NCI-H774 (cell line): ENCODE data around the gene SASH1.

ENCODE experiments used
- DNase-seq: peaks from one replicate; lab custom pipeline; 2025; lab: John Stamatoyannopoulos, UW

SASH1 gene

DNA sequence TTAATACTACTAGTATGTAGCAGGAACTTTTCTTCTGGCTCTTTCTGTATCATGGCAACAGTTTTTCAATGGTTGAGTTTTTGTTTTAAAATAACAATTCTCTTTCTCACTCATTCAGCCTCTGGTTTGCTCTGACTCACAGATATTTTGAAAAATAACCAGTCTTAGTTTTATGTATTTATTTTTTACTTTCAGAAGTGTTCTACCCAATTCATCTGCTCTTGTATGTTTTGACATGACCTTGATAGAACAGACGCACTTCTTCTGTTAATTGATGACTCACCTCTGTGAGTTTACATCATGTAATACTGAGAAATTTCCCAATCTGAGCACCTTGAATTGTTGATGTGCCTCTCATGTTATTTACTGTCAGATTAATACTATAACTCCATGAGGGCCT, 178.9 kb downstream of the SASH1 start:
- DNase-seq: no peak

DNA sequence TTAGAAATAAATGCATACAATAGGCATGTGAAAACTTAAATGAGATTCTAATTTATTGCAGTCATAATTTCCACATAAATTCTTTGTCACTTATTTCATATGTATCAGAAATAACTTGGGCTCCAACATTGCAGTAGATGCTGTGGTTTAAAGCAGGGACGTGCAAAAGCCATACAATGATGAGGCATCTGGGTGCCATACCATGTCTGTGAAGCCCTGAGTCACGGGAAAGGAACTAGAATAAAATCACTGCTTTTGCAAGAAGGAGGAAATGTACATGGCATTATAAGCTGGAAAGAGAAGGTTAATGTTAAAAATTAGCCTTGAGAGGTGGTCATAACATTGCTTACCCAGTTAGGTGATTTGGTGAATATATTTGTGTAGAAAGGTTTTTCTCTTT, 180.4 kb downstream of the SASH1 start:
- DNase-seq: no peak

DNA sequence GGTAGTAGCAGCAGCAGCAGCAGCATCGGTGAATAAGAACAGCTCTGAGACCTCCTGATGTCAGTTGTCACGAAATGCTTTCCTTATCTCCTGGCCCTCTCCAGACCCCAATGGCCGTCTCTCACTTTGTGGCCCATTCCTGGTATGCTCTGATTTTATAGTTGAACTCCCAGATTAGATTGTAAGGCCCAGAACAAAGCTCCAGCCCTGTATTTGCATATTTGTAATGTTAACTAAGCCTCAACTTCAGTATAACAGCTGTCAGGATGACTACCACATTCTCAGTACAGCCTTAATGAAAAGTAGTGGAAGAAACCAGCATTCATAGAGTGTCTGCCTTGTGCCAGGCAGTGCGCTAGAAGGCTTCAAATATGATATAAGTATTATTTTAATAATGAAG, 180.9 kb downstream of the SASH1 start:
- DNase-seq: no peak

DNA sequence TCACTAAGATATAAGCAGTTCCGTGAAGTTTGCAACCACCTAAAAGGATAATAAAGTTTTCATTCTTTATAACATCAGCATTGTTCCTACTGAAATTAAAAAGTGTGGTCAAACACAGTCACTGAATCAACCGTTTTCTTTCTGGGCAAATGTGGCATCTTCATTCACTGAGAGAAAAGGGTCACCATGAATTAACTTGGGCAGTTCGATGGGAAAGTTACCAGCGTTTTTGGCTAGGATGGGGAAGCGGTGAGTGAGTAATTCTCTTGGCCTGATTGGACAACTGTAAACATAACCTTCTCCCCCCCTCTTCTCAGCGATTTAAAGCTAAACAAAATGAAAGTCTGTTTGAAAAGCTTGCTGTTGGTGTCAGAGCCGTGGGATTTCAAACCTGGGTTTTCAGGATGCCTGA, 181.8 kb downstream of the SASH1 start:
- DNase-seq: no peak

DNA sequence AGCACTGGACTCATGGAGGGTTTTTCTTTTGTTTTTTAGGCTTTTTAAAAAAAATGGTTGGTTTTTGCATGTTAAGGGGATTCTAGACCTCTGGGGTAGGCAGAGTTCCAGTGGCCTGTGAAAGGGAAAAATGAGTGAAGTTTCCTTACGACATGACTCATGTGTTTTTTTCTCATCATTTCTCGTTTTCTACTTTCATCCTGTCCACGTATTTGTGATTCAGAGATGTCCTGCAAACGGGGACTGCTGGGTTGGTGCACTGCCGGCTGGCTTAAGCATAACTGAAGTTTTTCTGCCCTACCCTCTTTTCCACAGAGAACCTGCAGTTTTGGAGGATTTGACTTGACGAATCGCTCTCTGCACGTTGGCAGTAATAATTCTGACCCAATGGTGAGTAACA, 182.3 kb downstream of the SASH1 start:
- no peak for DNase-seq

DNA sequence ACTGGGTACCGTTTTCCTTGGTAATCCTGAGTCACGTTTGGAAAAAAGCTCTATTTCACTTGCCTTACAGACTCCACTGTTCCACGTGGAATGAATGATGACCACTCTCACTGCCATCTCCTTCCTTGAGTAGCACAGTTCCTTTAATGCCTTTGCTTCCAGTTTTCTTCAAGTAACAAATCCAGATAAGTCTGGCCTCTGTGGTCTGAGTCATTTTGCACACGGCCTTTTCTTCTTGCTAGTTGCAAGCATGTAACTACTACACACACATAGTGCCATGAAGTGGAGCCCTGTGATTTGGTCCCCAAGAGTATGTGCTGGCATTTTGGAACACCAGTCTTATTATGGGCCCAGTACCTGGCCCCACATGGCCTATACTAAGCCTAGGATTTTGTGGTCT, 182.8 kb downstream of the SASH1 start:
- DNase-seq: no peak

DNA sequence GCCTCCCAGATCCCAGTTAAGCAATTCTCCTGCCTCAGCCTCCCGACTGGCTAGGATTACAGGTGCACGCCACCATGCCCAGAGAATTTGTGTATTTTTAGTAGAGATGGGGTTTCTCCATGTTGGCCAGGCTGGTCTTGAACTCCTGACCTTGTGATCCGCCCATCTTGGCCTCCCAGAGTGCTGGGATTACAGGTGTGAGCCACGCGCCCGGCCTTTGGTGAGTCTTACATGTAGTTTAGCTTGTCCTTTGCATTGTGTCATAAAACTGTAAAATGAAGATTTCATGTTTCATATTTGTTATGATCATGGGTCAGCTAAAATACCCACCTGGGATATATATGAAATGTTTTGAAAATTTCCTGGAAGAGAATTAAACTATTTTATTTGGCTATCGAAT, 183.5 kb downstream of the SASH1 start:
- DNase-seq: no peak

DNA sequence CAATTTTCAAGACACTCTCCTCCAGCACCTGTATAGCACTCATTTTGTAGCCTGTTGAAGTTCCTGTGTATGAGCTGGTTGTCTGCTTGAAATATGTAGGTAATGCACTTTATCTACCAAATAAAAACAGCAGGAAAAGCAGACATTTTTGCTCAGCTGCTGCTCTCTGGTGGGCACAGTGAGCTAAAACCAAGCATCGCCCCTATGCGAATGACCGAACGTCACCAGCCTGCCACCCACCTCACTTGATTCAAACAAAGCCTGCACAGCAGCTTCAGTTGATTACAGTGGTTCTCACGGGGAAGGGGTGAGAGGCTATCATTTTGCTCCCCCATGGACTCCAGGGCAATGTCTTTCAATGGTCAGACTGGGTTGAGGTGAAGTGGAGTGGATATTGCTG, 185.7 kb downstream of the SASH1 start:
- no peak for DNase-seq

DNA sequence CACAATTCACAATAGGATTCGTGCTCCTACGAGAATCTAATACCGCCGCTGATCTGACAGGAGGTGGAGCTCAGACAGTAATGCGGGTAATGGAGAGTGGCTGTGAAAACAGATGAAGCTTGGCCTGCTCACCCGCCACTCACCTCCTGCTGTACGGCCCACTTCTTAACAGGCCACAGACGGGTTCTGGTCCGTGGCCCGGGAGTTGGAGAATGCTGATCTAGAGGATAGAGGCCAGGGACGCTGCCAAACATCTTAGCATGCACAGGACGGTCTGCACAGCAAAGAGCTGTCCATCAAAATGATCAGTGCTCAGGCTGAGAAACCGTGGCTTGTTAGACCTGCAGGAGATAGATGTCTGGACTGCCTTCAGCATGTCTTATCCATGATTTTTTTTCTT, 186.4 kb downstream of the SASH1 start:
- DNase-seq: no peak

DNA sequence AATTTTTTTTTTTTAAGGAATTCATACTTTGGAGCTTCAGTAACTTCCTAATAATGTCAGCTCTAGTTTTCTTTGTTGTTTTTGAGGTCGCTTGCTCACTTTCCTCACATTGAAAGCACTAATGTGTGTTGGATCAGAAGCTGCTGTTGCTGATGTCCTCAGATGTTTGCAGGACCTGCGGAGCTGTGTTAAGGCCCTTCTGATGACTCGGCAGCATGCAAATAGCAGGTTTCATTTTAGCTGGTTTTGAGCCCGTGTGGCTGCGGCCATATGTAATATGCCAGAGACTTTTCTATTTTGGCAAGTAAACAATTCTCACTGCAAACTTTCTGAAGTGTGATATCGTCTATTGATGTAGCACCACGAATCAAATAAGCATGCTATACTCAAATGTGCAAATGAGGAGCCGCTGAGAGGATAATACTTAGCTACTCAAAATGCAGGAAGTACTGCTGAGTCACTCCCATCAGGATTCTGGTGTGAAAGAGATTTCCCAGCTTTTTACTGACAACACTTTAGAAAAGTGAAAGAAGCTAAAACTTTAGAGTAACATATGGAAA, 187.8 kb downstream of the SASH1 start:
- DNase-seq: peak; percentile 52

DNA sequence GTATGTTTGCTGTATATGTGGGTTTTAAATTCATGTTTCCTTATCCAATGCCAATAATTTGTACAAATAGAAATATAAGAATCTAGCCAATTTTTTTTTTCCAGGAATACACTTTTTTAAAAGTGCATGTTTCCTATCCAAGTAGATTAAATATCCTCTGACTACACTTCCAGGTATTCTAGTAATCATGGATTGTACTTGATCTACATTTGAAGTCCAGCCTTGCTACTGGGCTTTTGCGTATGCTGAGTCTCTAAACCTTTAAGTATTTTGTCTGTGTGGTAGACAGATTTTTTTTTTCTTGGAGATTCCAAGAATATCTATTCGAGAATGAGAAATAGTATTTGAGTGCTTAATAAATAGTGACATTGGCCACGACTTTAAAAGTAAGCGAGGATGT, 188.3 kb downstream of the SASH1 start:
- DNase-seq: no peak

DNA sequence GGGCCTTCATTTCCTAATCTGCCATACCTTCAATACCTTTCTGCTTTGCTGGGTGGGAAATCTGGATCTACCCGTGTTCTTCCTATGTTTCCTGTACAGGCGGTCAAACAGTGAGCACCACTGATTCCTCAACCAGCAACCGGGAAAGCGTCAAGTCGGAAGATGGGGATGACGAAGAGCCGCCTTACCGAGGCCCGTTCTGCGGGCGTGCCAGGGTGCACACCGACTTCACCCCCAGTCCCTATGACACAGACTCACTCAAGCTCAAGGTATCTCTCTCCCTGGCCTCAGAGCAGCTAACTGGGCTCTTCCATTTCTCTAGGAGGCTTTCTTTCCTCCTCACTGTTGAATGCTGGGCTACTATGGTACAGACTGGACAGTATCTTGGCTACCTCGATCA, 190.1 kb downstream of the SASH1 start:
- no peak for DNase-seq

DNA sequence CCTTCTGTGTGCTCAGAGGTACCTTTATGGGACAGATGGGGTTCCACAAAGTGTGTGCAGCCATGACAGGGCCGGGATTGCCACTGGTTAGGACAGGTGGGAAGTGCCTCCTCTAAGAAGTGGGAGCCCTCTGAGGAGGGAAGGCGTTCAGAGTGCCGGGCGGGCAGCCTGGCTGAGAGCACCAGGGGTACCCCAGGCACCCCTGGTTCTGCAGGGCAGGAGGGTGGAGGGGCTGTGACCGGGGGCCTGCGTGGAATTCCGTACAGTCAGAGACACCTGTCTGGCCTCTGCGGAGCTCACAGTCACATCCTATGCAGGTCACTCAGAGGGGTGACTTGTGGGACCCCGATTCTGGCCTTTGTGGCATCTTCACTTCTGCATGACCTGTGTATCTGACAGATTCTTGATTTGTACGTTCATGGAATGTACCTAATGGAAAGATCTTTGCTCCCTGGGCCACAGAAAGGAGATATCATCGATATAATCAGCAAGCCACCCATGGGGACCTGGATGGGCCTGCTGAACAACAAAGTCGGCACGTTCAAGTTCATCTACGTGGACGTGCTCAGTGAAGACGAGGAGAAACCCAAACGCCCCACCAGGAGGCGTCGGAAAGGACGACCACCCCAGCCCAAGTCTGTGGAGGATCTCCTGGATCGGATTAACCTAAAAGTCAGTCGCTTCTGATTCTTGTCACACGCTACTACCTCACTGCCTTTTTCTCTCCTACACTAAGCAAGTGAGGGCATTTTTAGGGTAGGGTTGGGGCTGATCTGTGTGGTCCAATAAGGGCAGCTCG, 190.9 kb downstream of the SASH1 start:
- DNase-seq: no peak

DNA sequence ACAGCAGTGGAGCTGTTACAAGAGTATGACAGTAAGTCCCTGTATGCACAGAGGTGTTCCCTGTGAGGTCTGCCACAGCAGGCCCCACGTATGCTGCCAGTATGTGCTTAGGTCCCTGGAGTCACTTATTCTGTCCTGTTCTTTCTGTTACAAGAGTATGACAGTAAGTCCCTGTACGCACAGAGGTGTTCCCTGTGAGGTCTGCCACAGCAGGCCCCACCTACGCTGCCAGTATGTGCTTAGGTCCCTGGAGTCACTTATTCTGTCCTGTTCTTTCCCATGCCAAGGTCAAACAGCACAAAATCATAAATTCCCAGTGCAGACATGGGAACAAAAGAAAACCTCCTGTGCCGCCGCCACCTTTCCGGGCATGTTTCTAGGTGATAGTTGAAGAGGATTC, 192.2 kb downstream of the SASH1 start:
- no peak for DNase-seq

DNA sequence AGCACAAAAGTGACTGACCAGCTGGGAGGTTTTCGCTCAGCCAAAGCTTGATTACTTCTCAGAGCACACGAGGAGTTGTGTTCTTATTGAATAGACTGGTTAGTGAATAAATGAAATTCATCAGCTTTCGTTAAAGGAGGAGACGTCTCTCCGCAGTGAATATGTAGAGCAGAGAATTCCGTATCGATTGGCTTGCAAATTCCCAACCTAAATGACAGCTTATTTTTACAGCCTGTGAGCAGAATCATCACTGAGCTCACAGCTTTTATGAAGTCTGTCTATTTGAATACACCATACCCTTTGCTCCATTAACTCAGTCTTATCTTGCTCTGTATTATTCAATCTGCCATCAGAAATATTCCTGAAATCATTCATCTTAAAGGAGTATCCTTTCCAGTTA, 192.7 kb downstream of the SASH1 start:
- DNase-seq: no peak

DNA sequence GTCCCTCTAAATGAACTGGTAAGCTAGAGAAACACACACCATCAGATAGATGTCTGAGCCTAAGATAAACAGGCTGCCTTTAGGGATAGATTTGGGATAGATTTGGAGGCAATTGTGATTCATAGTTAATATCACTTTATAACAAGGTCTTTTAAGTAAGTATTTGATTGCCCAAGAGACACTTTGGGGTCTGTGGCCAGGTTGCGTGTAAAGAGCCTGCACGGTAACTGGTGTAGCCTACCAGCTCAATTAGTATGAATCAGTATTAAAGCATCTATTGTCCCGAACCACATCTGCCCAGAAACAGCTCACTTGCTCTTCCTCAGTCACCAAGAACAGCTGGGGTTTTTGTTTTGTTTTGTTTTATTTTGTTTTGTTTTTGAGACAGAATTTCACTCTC, 193.3 kb downstream of the SASH1 start:
- no peak for DNase-seq

DNA sequence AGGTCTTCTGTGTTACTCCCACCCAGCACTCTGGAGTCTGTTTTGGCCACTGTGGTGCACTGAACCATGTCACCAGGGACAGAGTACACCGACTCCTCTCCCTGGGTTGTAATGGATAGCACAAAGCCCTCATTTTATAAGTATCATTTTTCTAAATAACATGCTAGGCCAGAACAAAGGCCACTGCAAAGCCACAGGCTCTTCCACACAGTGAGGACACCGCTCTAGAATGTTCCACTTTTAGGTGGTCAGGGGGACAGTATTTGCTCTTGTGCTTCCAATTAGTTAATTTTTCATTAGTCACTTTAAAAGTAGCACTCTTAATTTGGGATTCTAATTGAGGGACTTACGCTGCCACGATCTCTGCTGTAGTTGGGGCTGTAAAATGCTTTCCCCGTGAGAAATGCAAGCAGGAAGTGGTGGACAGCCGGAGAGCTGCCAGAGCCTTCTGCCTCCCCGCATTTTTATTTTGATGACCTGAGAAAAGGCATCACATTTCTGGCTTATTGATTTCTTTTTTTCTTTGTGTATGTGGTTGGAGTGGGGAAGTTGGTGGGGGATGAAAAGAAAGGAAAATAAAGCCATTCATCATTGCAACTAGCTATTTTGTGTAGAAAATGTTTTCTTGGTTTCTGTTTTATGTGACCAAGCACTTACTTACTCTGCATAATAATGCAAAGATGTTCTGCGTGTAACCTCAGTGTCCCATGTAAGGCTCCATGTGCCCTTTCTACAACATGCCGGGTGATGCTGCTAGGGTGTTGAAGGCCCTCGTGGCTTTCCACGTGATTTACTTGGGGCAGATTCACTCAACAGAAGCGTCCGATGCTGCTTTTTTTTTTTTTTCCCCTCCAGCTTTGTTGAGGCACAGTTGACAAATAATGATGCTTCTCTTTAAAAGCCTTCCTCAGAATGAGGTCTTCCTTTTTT, 195.9 kb downstream of the SASH1 start:
- no peak for DNase-seq

DNA sequence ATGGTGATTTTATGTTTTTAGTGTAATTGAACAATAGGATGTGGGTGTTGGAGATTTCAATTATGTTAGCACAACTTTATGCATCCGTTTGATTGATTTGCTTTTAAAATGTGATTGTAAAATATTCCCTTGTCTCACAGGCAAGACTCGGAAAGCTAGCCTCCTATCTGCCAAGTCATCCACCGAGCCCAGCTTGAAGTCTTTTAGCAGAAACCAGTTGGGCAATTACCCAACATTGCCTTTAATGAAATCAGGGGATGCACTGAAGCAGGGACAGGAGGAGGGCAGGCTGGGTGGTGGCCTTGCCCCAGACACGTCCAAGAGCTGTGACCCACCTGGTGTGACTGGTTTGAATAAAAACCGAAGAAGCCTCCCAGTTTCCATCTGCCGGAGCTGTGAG, 200.9 kb downstream of the SASH1 start:
- no peak for DNase-seq

DNA sequence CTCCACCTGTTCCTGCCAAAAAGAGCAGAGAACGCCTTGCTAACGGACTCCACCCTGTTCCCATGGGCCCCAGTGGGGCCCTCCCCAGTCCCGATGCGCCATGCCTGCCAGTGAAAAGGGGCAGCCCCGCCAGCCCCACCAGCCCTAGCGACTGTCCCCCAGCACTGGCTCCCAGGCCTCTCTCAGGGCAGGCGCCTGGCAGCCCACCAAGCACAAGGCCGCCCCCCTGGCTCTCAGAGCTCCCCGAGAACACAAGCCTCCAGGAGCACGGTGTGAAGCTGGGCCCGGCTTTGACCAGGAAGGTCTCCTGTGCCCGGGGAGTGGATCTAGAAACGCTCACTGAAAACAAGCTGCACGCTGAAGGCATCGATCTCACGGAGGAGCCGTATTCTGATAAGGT, 201.8 kb downstream of the SASH1 start:
- no peak for DNase-seq

DNA sequence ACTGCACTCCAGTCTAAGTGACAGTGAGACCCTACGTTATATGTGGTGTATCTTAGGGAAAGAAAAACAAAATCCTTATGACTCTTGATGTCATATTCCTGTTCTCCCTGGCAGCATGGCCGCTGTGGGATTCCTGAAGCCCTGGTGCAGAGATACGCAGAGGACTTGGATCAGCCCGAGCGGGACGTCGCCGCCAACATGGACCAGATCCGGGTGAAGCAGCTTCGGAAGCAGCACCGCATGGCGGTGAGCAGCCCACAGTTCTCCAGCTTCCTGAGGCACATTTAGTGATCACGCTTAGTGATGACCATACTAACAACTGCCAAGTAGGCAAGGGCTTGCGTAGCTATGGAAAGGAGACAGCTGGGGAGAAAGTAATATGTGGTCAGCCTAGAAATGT, 203.3 kb downstream of the SASH1 start:
- no peak for DNase-seq

DNA sequence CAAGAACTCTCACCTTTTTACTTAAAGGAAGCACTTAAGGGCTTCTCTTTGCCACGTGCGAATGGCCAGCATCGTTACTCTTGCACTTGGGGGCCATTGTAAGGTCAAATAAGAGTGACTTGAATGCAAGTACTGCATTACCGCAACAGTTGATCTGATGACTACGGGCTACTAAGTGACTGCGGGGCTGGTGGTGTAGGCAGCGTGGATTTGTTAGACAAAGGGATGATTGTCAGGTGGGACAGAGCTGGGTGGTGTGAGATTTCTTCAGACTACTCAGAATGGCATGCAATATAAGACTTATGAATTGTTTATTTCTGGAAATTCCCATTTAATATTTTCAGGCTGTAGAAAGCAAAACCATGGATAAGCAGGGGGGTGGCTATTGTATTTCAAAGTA, 204.5 kb downstream of the SASH1 start:
- no peak for DNase-seq

DNA sequence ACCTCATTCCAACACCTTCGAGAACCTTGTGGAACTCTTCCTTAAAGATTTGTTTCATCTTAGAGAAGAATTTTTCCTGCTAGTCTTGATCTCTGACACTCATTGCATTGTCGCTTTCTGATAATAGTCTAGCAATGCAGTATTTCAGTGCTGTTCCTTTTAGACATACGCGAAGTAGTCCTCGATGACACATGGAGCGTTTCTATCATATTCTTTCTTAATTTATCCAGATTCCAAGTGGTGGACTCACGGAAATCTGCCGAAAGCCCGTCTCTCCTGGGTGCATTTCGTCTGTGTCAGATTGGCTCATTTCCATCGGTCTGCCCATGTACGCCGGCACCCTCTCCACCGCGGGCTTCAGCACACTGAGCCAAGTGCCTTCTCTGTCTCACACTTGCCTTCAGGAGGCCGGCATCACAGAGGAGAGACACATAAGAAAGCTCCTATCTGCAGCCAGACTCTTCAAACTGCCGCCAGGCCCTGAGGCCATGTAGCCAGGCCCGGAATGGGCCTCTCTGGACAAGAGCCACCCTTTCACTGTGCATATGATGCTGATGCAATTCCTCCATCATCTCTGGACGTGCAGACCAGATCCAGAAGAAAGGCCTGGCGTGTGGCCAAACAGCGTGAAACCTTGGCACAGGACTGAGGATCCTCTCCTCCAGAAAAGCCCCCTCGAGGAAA, 205.6 kb downstream of the SASH1 start:
- no peak for DNase-seq

DNA sequence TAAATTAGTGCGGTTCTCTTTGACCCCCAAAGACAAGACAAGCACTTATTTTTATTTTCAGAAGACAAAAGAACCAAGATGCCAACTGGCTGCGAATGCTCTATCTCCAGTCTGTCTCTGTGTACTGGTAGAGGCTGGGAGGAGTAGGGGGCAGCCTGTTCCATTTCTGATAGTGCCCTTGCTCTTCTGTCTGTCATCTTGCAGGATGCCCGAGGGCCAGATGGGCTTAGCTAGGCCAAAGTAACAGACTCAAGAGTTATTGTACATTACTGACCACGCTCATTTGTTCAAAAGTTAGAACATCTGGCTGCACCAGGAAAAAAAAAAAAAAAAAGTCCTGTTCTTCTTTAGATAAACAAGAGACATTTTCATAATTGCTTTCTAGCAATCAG, 206.1 kb downstream of the SASH1 start:
- no peak for DNase-seq
